A673 (cell line): ENCODE measurements around the gene CPB2. TPM values are rescaled to one million over a fixed set of nuclear protein-coding genes. Genes with fewer than 3 reads are reported as not detected.

Experiments
- BruUV-seq: library from RNA; stranded (reverse); fragments of 400-500 nt; replicated peaks from 2 replicates; lab custom pipeline; 2021; lab: Mats Ljungman, UMichigan
- CTCF ChIA-PET: fragments of 300-600 bp; sonication (Branson Sonifier 250); formaldehyde crosslinking; loops from one replicate; lab custom pipeline; 2022; ENCODE audit warnings: antibody characterized with exemption; lab: Charles Lee
- POLR2A ChIA-PET: fragments of 300-600 bp; sonication (Branson Sonifier 250); formaldehyde crosslinking; loops from one replicate; lab custom pipeline; 2022; ENCODE audit warnings: antibody characterized with exemption; ENCODE audit not compliant: low non-redundant PET; lab: Charles Lee
- DNase-seq: peaks from one replicate; pipeline ENCODE4 v3.0.0-alpha.2; 2015; ENCODE audit warnings: low spot score
- H3K27ac ChIP-seq: fragments of 200-600 bp; sonication (generic); 2 replicates; pipeline ENCODE4 v1.5.1; 2016; ENCODE audit warnings: mixed run types, low read depth, mild to moderate bottlenecking, mixed read lengths, antibody characterized with exemption, low read length; ENCODE audit not compliant: poor library complexity, severe bottlenecking
- H3K27me3 ChIP-seq: fragments of 200-600 bp; sonication (generic); replicated peaks from 2 replicates; pipeline ENCODE4 v1.6.1; 2017; ENCODE audit warnings: mixed run types, low read depth, mild to moderate bottlenecking, mixed read lengths, antibody characterized with exemption, low read length; ENCODE audit not compliant: insufficient read depth, poor library complexity
- H3K36me3 ChIP-seq: fragments of 200-600 bp; sonication (generic); 2 replicates; pipeline ENCODE4 v1.6.1; 2016; ENCODE audit warnings: mixed run types, mild to moderate bottlenecking, mixed read lengths, antibody characterized with exemption, low read length; ENCODE audit not compliant: insufficient read depth, poor library complexity, severe bottlenecking
- H3K4me1 ChIP-seq: fragments of 200-600 bp; sonication (generic); 2 replicates; pipeline ENCODE4 v1.6.1; 2017; ENCODE audit warnings: mixed run types, mild to moderate bottlenecking, mixed read lengths, antibody characterized with exemption, low read length; ENCODE audit not compliant: insufficient read depth, poor library complexity, severe bottlenecking
- H3K4me3 ChIP-seq: fragments of 200-600 bp; sonication (generic); 2 replicates; pipeline ENCODE4 v1.5.1; 2016; ENCODE audit warnings: low read depth, mixed run types, mild to moderate bottlenecking, mixed read lengths, low read length; ENCODE audit not compliant: poor library complexity, severe bottlenecking
- H3K9me3 ChIP-seq: fragments of 200-600 bp; sonication (generic); 2 replicates; pipeline ENCODE4 v1.6.1; 2016; ENCODE audit warnings: mixed run types, low read depth, mild to moderate bottlenecking, mixed read lengths, antibody characterized with exemption, low read length; ENCODE audit not compliant: poor library complexity, severe bottlenecking
- CTCF ChIP-seq: fragments of 300-800, 200-600 bp; sonication (generic); conservative IDR thresholded peaks from 2 replicates; pipeline ENCODE4 v1.5.1; 2017; ENCODE audit warnings: low read depth, mild to moderate bottlenecking, antibody characterized with exemption, low read length, moderate library complexity, mixed read lengths
- EZH2 ChIP-seq: fragments of 200-600 bp; sonication (generic); IDR thresholded peaks from 2 replicates; pipeline ENCODE4 v1.6.1; 2017; ENCODE audit warnings: borderline replicate concordance, low read depth, mild to moderate bottlenecking, mixed read lengths, antibody characterized with exemption, low read length; ENCODE audit not compliant: poor library complexity, severe bottlenecking
- intact Hi-C: fragments of 100-400 bp; cut with micrococcal nuclease; formaldehyde crosslinking; loops from one replicate; pipeline ENCODE4 v1.10.0; 2022; ENCODE audit not compliant: unreplicated experiment
- total RNA-seq: library from RNA; stranded (reverse); gene quantifications from 2 replicates; pipeline ENCODE4 v1.2.3, GENCODE V29; 2021

Gene CPB2
- total RNA-seq, 1 experiment from 2014 or later = 5.5 TPM

GRCh38 chr13:46119883-46120614 is 15.2 kb upstream of the CPB2 start:
- POLR2A ChIA-PET = interaction anchor here (0.5 to 0.6 kb wide), 2 partner anchors 8 to 19 kb away, joined by 3 read pairs; no protein-coding TSS in a partner anchor
- H3K27me3 ChIP-seq = no peaks in the 10 kb centered on the region
- CTCF ChIA-PET = no interaction called here
- peak overlapping the region; percentile 99 for H3K27ac ChIP-seq
- no peak overlapping the region for H3K4me3 ChIP-seq
- no peaks in the 10 kb centered on the region for H3K36me3 ChIP-seq
- peak; percentile 92 for DNase-seq
- intact Hi-C loops = loop anchor here (2.0 to 10.0 kb wide), 4 partner anchors 201 to 799 kb away; no protein-coding TSS in a partner anchor
- TF ChIP-seq EZH2 (no peak), CTCF (no peak)
- H3K9me3 ChIP-seq = no peaks in the 10 kb centered on the region
- peaks cover 92% of the 10 kb centered on the region for H3K4me1 ChIP-seq
- TSS peak; percentile 16 for BruUV-seq

- Histone ChIP-seq H3K9me3 (no peaks in the 10 kb centered on the region), H3K36me3 (peaks cover under 1% of the 10 kb centered on the region), H3K4me1 (peaks cover 91% of the 10 kb centered on the region), H3K27ac (peak overlapping the region; percentile 99), H3K27me3 (no peaks in the 10 kb centered on the region), H3K4me3 (no peak overlapping the region)
- POLR2A ChIA-PET = interaction anchor here (0.6 kb wide), 1 partner anchor 10 kb away, joined by 3 read pairs; no protein-coding TSS in a partner anchor
- CTCF ChIA-PET = interaction anchor here (1.0 to 1.5 kb wide), 2 partner anchors 9 to 44 kb away, joined by 3 to 4 read pairs; no protein-coding TSS in a partner anchor
- intact Hi-C loops = loop anchor here (1.0 to 5.0 kb wide), 4 partner anchors 64 to 490 kb away; partner anchors contain the start of gene ZC3H13
- peak; percentile 98 for DNase-seq
- no TSS peak for BruUV-seq
- TF ChIP-seq CTCF (no peak), EZH2 (no peak)
Measured at GRCh38 chr13:46116653-46117502, 12.0 kb upstream of the CPB2 start.

- Histone ChIP-seq H3K27me3 (no peaks in the 10 kb centered on the region), H3K4me1 (peaks cover 78% of the 10 kb centered on the region), H3K27ac (peak overlapping the region; percentile 99), H3K9me3 (no peaks in the 10 kb centered on the region), H3K4me3 (no peak overlapping the region), H3K36me3 (peaks cover 5% of the 10 kb centered on the region)
- no peak for TF ChIP-seq EZH2
- no peak for TF ChIP-seq CTCF
- ChIA-PET POLR2A (no interaction called here), CTCF (no interaction called here)
- intact Hi-C loops = loop anchor here (5.0 kb wide), 1 partner anchor 487 kb away; no protein-coding TSS in a partner anchor
- DNase-seq = no peak
- BruUV-seq = no TSS peak
Measured at GRCh38 chr13:46114613-46115012, 9.8 kb upstream of the CPB2 start.
